Astrocyte (in vitro differentiated cells and primary cell): ENCODE results near the gene NLGN1.

ENCODE experiments used
- EZH2 ChIP-seq: IDR thresholded peaks from 2 replicates; pipeline ENCODE4 v1.6.1; 2012; ENCODE audit warnings: mild to moderate bottlenecking, low read length, inconsistent platforms; ENCODE audit not compliant: insufficient read depth
- TF ChIP-seq, protein P1 (sequence below): IDR thresholded peaks from 2 replicates; pipeline ENCODE4 v1.5.1; 2011; ENCODE audit warnings: low read depth, mild to moderate bottlenecking, inconsistent platforms, low read length, moderate library complexity; ENCODE audit not compliant: insufficient read depth

DNA sequence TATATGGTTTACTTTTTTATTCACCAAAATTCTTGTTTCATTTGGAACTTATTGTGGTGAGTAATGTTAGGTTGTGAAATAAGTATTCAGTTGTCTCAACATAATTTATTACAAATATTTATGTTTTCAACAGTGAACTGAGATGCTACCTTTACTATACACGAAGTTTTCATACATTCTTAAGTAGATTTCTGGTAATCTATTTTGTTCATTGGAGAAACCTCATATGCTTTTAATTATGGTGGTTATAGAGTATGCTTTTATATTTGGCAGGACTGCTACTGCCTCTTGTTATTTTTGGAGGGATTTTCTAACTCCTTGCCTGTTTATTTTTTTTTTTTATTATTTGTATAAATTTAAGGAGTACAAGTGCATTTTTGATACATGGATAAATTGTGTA is 253.1 kb downstream of the NLGN1 start:
- TF ChIP-seq, protein P1, sequence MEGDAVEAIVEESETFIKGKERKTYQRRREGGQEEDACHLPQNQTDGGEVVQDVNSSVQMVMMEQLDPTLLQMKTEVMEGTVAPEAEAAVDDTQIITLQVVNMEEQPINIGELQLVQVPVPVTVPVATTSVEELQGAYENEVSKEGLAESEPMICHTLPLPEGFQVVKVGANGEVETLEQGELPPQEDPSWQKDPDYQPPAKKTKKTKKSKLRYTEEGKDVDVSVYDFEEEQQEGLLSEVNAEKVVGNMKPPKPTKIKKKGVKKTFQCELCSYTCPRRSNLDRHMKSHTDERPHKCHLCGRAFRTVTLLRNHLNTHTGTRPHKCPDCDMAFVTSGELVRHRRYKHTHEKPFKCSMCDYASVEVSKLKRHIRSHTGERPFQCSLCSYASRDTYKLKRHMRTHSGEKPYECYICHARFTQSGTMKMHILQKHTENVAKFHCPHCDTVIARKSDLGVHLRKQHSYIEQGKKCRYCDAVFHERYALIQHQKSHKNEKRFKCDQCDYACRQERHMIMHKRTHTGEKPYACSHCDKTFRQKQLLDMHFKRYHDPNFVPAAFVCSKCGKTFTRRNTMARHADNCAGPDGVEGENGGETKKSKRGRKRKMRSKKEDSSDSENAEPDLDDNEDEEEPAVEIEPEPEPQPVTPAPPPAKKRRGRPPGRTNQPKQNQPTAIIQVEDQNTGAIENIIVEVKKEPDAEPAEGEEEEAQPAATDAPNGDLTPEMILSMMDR, result no peak
- no peak for TF ChIP-seq EZH2
